ENCODE data around the gene KIAA1191. TPM values are rescaled to one million over a fixed set of nuclear protein-coding genes. Genes with fewer than 3 reads are reported as not detected.
A peak's percentile ranks its signal among the peaks of the same experiment; 100 is the strongest.

The KIAA1191 gene
- total and polyA plus RNA-seq, 9 of the 15 experiments (the other 6 are each of a cell fraction or from before 2014, with no cell fraction given) = 31.0 to 80.2 (median 45.7) TPM

DNA sequence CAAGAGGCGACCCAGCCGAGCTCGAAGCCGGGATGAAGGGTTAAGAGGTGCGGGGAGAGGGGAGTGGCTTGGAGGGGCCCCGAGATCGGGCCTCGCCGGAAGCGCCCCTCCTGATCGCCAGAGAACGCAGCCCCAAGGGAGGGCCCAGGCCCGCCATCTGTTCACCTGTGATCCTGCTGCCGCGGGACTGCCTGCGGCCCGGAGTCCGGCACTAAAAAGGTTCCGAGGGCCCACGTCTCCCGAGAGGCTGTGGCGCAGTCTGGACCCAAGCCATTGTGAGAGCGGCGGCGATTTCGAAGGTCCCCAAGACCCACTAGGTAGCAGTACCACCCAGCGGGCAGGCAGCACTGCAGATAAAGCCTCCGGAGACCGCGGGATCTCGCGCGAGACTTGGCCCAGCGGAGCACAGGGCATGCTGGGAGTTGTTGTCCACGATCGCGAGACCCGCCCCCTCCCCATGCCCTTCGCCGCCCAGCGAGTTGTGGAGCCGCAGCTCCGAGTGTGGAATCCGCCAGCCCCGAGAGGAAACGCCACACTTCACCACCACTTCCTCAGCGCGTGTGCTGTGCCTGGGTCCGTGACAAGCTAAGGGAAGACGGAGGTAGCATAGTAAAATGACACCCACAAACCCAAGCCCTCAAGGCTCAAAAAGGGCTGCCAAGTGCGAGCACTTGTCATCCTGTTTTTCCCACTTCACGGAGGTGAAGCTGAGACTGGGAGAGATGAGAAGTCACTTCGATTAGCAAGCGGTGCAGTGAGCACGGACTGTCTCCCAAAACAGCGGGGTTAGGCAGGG lies at the start of gene KIAA1191 (continued):
- TF ChIP-seq BRD9 (IDR thresholded peaks at IDR 0.05; ENCODE audit: low read depth, partially characterized antibody) (no peak), ZC3H11A (IDR thresholded peaks at IDR 0.05; ENCODE audit: low read depth, low read length) (no peak; the same call in 1 of the 2 replicates), SETDB1 (IDR thresholded peaks at IDR 0.05; ENCODE audit: low read length) (no peak), MTA1 (IDR thresholded peaks at IDR 0.05; ENCODE audit: borderline replicate concordance) (peak; percentile 72; the same call in 1 of the 2 replicates), ATF1 (CRISPR knock-in tag; IDR thresholded peaks at IDR 0.05) (no peak), ATF1 (tag; IDR thresholded peaks at IDR 0.05) (peak; percentile 73), RFX7 (CRISPR knock-in tag; IDR thresholded peaks at IDR 0.05) (no peak), STAG1 (CRISPR knock-in tag; IDR thresholded peaks at IDR 0.05; ENCODE audit: borderline replicate concordance) (no peak), SUPT5H (IDR thresholded peaks at IDR 0.05) (peak; percentile 92), ZNF740 (CRISPR knock-in tag; IDR thresholded peaks at IDR 0.05) (no peak), ZNF740 (tag; IDR thresholded peaks at IDR 0.05) (no peak; a peak in 1 of 4 replicates), EHMT2 (IDR thresholded peaks at IDR 0.05) (no peak), ZMIZ1 (IDR thresholded peaks at IDR 0.05; ENCODE audit: low read depth in 2 of 2, low read length in 2 of 2) (no peak), MECOM (CRISPR knock-in tag; IDR thresholded peaks at IDR 0.05) (no peak), KDM4B (IDR thresholded peaks at IDR 0.05; ENCODE audit: borderline replicate concordance in 2 of 2, low read depth in 1 of 2) (no peak), MLX (CRISPR knock-in tag; conservative IDR thresholded peaks at IDR 0.05) (0 out of 4 replicates have a peak, but pooled peaks of 1 of the 2 experiments have one; percentile 29), SRF (CRISPR knock-in tag; IDR thresholded peaks at IDR 0.05) (peak; percentile 14 to 43; a peak in 1 of 4 replicates), CTBP1 (IDR thresholded peaks at IDR 0.05; ENCODE audit: borderline replicate concordance) (peak; percentile 40; the same call in 1 of the 2 replicates)
- TF ChIP-seq, protein P1, sequence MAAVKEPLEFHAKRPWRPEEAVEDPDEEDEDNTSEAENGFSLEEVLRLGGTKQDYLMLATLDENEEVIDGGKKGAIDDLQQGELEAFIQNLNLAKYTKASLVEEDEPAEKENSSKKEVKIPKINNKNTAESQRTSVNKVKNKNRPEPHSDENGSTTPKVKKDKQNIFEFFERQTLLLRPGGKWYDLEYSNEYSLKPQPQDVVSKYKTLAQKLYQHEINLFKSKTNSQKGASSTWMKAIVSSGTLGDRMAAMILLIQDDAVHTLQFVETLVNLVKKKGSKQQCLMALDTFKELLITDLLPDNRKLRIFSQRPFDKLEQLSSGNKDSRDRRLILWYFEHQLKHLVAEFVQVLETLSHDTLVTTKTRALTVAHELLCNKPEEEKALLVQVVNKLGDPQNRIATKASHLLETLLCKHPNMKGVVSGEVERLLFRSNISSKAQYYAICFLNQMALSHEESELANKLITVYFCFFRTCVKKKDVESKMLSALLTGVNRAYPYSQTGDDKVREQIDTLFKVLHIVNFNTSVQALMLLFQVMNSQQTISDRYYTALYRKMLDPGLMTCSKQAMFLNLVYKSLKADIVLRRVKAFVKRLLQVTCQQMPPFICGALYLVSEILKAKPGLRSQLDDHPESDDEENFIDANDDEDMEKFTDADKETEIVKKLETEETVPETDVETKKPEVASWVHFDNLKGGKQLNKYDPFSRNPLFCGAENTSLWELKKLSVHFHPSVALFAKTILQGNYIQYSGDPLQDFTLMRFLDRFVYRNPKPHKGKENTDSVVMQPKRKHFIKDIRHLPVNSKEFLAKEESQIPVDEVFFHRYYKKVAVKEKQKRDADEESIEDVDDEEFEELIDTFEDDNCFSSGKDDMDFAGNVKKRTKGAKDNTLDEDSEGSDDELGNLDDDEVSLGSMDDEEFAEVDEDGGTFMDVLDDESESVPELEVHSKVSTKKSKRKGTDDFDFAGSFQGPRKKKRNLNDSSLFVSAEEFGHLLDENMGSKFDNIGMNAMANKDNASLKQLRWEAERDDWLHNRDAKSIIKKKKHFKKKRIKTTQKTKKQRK (IDR thresholded peaks at IDR 0.05; ENCODE audit: borderline replicate concordance, low read depth, low read length) = no peak
